GM19035 (cell line): ENCODE measurements around the gene THBS2.
"Not testable (repeated sequence)": the region's sequence is repeated elsewhere in the genome, so short reads cannot be mapped to it uniquely, and the experiment has no call there.

Experiments used
- ATAC-seq: cut with Tn5 transposase; IDR thresholded peaks from one replicate; pipeline ENCODE4 v1.9.1; 2021; ENCODE audit not compliant: unreplicated experiment

The THBS2 gene

GRCh38 chr6:169233181-169233580 lies 20.5 kb downstream of the THBS2 start:
- ATAC-seq, result no peak

- no peak for ATAC-seq
These were observed 21.1 kb downstream of the THBS2 start for GRCh38 chr6:169232507-169232931.

- no peak for ATAC-seq
These were observed 21.7 kb downstream of the THBS2 start for GRCh38 chr6:169231790-169232506.

GRCh38 chr6:169230946-169231789 lies 22.5 kb downstream of the THBS2 start:
- no peak for ATAC-seq

- no peak for ATAC-seq
These were observed 23.4 kb downstream of the THBS2 start for GRCh38 chr6:169230322-169230665.

- no peak for ATAC-seq
These were observed 23.9 kb downstream of the THBS2 start for GRCh38 chr6:169229615-169230321.

- no peak for ATAC-seq
These were observed 26.5 kb downstream of the THBS2 start for GRCh38 chr6:169227116-169227515.

- no peak for ATAC-seq
These were observed 27.8 kb downstream of the THBS2 start for GRCh38 chr6:169225887-169226286.

- no peak for ATAC-seq
These were observed 28.5 kb downstream of the THBS2 start for GRCh38 chr6:169225131-169225576.

- no peak for ATAC-seq
These were observed 28.9 kb downstream of the THBS2 start for GRCh38 chr6:169224716-169225115.

GRCh38 chr6:169224185-169224695 lies 29.4 kb downstream of the THBS2 start:
- ATAC-seq, result no peak

- no peak for ATAC-seq
These were observed 30.6 kb downstream of the THBS2 start for GRCh38 chr6:169223006-169223405.

- ATAC-seq, result no peak
These were observed 31.5 kb downstream of the THBS2 start for GRCh38 chr6:169222126-169222525.

- no peak for ATAC-seq
These were observed 32.4 kb downstream of the THBS2 start for GRCh38 chr6:169221264-169221663.

GRCh38 chr6:169220068-169220964 lies 33.3 kb downstream of the THBS2 start:
- ATAC-seq, result no peak

GRCh38 chr6:169217972-169218371 lies 35.7 kb downstream of the THBS2 start:
- no peak for ATAC-seq

GRCh38 chr6:169216830-169217229 lies 36.8 kb downstream of the THBS2 start:
- ATAC-seq, result no peak

- ATAC-seq, result no peak
These were observed 38.4 kb downstream of the THBS2 start for GRCh38 chr6:169215201-169215681.

- not testable (repeated sequence) for ATAC-seq
These were observed 38.9 kb downstream of the THBS2 start for GRCh38 chr6:169214789-169215188.

- ATAC-seq, result no peak
These were observed 39.7 kb downstream of the THBS2 start for GRCh38 chr6:169213814-169214520.
